ENCODE data around the gene CCDC92. TPM values are rescaled to one million over a fixed set of nuclear protein-coding genes. Genes with fewer than 3 reads are reported as not detected.

Gene CCDC92
- total and polyA plus RNA-seq, 2 experiments from 2014 or later: 16.9 to 60.2 TPM

DNA sequence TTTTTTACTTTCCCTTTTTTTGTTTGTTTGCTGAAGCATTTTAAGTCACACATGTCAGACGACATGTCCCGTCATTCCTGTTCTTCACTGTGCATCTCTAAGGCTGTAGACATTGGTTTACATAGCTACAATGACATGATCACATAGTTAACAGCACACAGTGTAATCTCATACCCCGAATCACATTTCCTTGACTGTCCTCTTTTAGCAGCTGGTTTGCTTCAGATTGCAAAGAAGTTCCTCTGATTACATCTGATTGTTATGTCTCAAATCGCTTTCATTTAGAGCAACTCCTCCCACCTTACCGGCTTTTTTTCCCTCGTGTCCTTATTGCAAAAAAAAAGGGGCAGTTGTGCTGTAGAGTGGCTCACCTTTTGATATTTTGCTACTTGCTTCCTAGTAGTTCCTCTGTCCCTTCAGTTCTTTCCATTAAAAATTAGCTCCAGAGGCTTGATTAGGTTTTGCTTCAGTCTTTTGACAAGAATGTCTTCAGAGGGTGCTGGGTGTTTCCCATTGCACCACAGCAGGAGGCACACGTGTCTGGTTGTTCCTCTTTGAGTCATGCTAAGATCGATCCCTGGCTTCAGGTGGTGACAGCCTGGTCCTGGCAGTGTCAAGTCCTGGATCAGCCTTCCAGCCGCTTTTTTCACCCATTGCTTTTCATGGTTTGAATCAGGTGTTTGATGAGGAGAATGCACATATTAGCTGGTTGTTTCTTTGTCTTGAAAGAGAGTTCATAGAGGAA is 35.4 kb upstream of the CCDC92 start:
- Histone ChIP-seq H3K4me2 (peak overlapping the region; percentile 37), H3K79me2 (peaks cover 58% of the 10 kb centered on the region), H3K27me3 (no peaks in the 10 kb centered on the region), H3K9me3 (ENCODE audit: low read depth) (no peaks in the 10 kb centered on the region), H3K4me3 (no peak overlapping the region), H3K27ac (peak overlapping the region; percentile 59), H2AFZ (no peak overlapping the region), H3K9me2 (replicated peaks; ENCODE audit: insufficient read depth) (no peaks in the 10 kb centered on the region), H4K20me1 (ENCODE audit: insufficient read depth, poor library complexity, severe bottlenecking) (peaks cover 5% of the 10 kb centered on the region), H3K4me1 (ENCODE audit: insufficient read depth) (peaks cover 44% of the 10 kb centered on the region), H3K36me3 (replicated peaks; ENCODE audit: insufficient read depth, low read depth) (no peaks in the 10 kb centered on the region)
- no peak for TF ChIP-seq EZH2phosphoT487 (IDR thresholded peaks at IDR 0.05; ENCODE audit: low read depth, severe bottlenecking, unreplicated experiment)
- TF ChIP-seq EZH2 (IDR thresholded peaks at IDR 0.05; ENCODE audit: borderline replicate concordance): no peak
- no peak for TF ChIP-seq CTCF (IDR thresholded peaks at IDR 0.05; ENCODE audit: poor library complexity)
- 65% methylated on average over 9 of the region's 9 CpGs for WGBS (ENCODE audit: low lambda C conversion rate, missing lambda C conversion rate)
- no peak for DNase-seq (ENCODE audit: low spot score)

- Histone ChIP-seq H3K4me2 (peak overlapping the region; percentile 37), H4K20me1 (ENCODE audit: insufficient read depth, poor library complexity, severe bottlenecking) (peaks cover 5% of the 10 kb centered on the region), H3K4me3 (no peak overlapping the region), H3K27ac (peak overlapping the region; percentile 59), H3K9me2 (replicated peaks; ENCODE audit: insufficient read depth) (no peaks in the 10 kb centered on the region), H3K27me3 (no peaks in the 10 kb centered on the region), H3K4me1 (ENCODE audit: insufficient read depth) (peaks cover 44% of the 10 kb centered on the region), H2AFZ (no peak overlapping the region), H3K36me3 (replicated peaks; ENCODE audit: insufficient read depth, low read depth) (no peaks in the 10 kb centered on the region), H3K79me2 (peaks cover 65% of the 10 kb centered on the region), H3K9me3 (ENCODE audit: low read depth) (no peaks in the 10 kb centered on the region)
- 71% methylated on average over 14 of the region's 14 CpGs for WGBS (ENCODE audit: low lambda C conversion rate, missing lambda C conversion rate)
- DNase-seq (ENCODE audit: low spot score): no peak
- no peak for TF ChIP-seq EZH2 (IDR thresholded peaks at IDR 0.05; ENCODE audit: borderline replicate concordance)
- no peak for TF ChIP-seq EZH2phosphoT487 (IDR thresholded peaks at IDR 0.05; ENCODE audit: low read depth, severe bottlenecking, unreplicated experiment)
- no peak for TF ChIP-seq CTCF (IDR thresholded peaks at IDR 0.05; ENCODE audit: poor library complexity)
These were observed 34.4 kb upstream of the CCDC92 start for GRCh38 chr12:124006846-124007713.

- Histone ChIP-seq H3K79me2 (peaks cover 73% of the 10 kb centered on the region), H3K4me2 (no peak overlapping the region), H2AFZ (no peak overlapping the region), H3K9me2 (replicated peaks; ENCODE audit: insufficient read depth) (no peaks in the 10 kb centered on the region), H3K27ac (peak overlapping the region; percentile 23), H3K9me3 (ENCODE audit: low read depth) (no peaks in the 10 kb centered on the region), H3K4me1 (ENCODE audit: insufficient read depth) (peaks cover 44% of the 10 kb centered on the region), H4K20me1 (ENCODE audit: insufficient read depth, poor library complexity, severe bottlenecking) (peaks cover 5% of the 10 kb centered on the region), H3K36me3 (replicated peaks; ENCODE audit: insufficient read depth, low read depth) (no peaks in the 10 kb centered on the region), H3K4me3 (no peak overlapping the region), H3K27me3 (no peaks in the 10 kb centered on the region)
- TF ChIP-seq CTCF (IDR thresholded peaks at IDR 0.05; ENCODE audit: poor library complexity): no peak
- TF ChIP-seq EZH2 (IDR thresholded peaks at IDR 0.05; ENCODE audit: borderline replicate concordance): no peak
- TF ChIP-seq EZH2phosphoT487 (IDR thresholded peaks at IDR 0.05; ENCODE audit: low read depth, severe bottlenecking, unreplicated experiment): no peak
- WGBS (ENCODE audit: low lambda C conversion rate, missing lambda C conversion rate): 85% methylated on average over 11 of the region's 11 CpGs
- no peak for DNase-seq (ENCODE audit: low spot score)
These were observed 33.6 kb upstream of the CCDC92 start for GRCh38 chr12:124006085-124006845.

Data from hepatocyte (in vitro differentiated cells).